ENCODE results near the gene HMCN2.

HMCN2 gene

GRCh38 chr9:130306823-130307666 is 41.5 kb downstream of the HMCN2 start:
- no peak for DNase-seq (ENCODE audit: low read depth in 2 of 2)

GRCh38 chr9:130307667-130307943 is 42.0 kb downstream of the HMCN2 start:
- DNase-seq (ENCODE audit: low read depth in 2 of 2) = no peak

DNA sequence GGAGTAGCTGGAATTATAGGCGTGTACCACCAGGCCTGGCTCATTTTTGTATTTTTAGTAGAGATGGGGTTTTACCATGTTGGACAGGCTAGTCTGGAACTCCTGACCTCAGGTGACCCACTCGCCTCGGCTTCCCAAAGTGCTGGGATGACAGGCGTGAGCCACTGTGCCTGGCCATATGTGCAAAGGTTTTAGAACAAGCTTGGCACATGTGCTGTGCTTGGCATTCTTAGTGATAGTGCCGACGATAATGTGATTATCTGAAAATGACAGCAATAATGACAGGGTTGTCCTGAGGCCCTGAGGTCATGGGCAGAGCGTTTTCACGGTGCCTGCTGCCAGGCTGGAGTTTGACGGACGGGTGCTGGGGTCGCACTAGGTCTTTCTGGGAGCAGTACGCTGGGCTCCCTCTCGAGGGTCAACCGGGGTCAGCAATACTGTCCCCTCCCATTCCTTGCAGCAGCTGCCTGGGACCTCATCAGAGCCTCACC is 42.6 kb downstream of the HMCN2 start:
- DNase-seq (ENCODE audit: low read depth in 2 of 2) = no peak

GRCh38 chr9:130309689-130310455 is 44.3 kb downstream of the HMCN2 start:
- no peak for DNase-seq (ENCODE audit: low read depth in 2 of 2)

DNA sequence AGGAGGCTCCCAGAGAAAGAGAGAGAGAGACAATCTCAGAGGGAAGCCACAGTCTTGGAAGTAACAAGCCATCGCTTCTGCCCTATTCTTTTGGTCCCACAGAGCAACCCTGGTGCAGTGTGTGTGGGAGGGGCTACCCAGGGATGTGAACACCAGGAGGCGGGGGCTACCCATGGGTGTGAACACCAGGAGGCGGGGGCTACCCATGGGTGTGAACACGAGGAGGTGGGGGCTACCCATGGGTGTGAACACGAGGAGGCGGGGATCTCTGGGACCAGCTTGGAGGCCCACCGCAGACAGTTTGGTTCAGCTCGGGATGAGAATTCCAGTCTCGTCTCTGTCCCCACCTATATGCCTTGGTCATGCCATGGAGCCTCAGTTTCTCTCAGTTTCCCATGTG is 44.9 kb downstream of the HMCN2 start:
- DNase-seq (ENCODE audit: low read depth in 2 of 2) = no peak

- DNase-seq (ENCODE audit: low read depth in 2 of 2) = no peak
Measured at GRCh38 chr9:130311003-130311402, 45.4 kb downstream of the HMCN2 start.

DNA sequence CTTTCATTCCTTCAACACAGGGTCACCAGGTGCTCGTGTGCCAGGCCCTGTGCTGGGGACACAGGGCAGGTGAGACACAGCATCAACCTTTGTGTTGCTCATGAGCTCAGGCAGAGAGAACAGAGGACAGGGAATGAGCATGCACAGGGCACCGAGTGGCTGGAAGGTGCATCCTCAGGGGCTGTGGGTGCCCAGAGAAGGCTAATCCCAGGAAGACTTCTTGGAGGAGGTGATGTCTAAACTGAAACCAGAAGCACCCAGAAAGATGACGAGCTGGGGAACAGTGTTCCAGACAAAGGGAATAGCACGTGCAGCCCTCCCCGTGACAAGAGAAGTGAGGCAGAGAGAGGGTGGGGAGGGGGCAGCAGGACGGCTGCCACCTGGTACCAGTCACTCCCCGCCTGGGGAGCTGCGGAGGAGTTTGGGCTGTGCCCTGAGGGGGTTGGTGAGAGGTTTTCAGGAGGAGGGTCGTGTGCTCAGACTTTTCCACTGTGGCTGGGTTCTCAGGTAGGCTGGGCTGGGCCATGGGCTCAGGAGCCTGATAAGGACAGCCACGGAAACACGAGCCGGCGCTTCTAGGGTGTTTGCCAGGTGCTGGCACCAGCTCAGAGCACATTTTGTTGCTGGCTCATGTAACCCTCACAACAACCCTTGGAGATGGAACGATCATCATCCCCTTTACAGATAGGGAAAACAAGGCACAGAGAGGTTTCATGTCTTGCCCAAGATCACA is 46.0 kb downstream of the HMCN2 start:
- DNase-seq (ENCODE audit: low read depth in 2 of 2) = no peak

DNA sequence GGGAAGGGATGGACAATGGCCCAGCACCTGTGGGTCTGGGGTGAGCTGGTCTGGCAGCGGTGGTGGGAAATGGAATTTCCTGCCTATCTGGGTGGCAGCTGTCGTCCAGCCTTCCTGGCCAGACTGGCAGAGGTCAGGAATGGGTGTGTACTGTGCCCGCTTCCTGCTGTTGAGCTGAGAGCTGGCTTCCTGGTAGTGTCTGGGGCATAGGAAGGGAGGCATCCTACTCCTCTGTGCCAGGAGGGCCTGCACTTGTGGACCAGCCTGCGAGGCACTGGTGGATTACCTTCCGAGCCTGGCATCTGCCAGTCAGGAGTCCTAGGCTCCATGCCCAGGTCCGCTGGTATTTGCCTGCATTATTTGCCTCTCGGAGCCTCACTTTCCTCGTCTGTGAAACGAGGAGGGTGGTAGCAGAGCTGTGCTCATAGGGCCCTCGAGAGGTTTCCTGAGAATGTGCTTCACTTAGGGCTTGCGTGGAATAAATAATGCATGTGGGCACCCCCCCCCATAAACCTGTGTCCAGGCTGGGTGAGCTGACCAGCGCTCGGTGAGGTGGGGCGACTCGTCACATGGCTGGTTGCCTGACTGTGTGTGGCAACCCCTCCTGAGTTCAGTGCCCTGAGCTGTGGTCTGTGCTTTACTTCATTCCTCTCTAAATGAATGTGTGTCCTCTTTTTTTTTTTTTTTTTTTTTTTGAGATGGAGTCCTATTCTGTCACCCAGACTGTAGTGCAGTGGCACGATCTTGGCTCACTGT is 47.7 kb downstream of the HMCN2 start:
- DNase-seq (ENCODE audit: low read depth in 2 of 2) = no peak

GRCh38 chr9:130315446-130316226 is 50.1 kb downstream of the HMCN2 start:
- DNase-seq (ENCODE audit: low read depth in 2 of 2) = no peak

GRCh38 chr9:130316430-130316829 is 50.9 kb downstream of the HMCN2 start:
- DNase-seq (ENCODE audit: low read depth in 2 of 2) = no peak

- DNase-seq (ENCODE audit: low read depth in 2 of 2) = no peak
Measured at GRCh38 chr9:130319300-130319699, 53.7 kb downstream of the HMCN2 start.

GRCh38 chr9:130319944-130320712 is 54.6 kb downstream of the HMCN2 start:
- no peak for DNase-seq (ENCODE audit: low read depth in 2 of 2)

- DNase-seq (ENCODE audit: low read depth in 2 of 2) = no peak
Measured at GRCh38 chr9:130320723-130321481, 55.3 kb downstream of the HMCN2 start.

DNA sequence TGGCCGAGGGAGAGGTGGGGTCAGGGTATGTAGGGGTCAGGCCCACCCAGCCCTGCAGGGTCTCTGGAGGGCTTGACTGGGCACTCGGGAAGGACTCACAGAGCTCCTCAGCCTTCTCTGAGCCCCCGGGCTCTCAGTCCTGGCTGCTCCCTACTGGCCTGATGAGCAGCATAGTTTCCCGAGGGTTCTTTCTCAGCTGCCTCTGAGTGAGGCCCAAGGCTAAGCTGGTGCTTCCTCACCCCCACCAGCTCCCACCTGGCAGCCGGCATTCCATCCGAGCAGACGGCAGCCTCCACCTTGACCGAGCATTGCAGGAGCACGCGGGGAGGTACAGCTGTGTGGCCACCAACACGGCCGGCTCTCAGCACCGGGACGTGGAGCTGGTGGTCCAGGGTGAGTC is 56.0 kb downstream of the HMCN2 start:
- no peak for DNase-seq (ENCODE audit: low read depth in 2 of 2)

DNA sequence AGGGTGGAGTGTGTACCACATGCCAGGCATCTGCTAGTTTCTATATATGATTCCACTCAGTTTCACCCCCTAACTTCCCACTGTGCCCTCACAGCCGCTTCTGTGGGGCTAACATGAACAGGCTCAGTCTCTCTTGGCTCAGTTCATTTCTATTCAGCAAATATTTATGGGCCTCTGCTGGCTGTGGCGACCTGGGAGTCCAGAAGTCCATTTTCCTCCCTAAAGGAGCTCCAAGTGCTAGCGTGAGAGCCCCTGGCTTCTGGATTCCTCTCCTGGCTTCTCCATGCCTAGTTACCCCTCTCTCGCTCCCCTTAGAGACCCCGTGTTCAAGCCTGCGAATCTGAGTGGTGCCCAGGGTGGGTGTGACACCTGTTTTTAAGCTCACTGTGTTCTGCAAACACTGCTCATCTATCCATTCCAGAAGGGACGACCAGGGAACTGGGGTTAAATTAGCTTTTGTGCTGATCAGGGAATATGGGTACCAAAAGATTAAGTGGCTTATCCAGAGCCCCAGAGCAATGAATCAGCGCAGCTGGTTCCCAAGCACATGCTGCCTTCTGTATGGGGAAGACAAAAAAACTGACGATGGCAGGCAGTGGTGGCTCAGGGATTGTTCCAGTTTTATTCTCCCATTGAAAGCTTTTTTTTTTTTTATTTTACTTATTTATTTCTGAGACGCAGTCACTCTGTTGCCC is 57.6 kb downstream of the HMCN2 start:
- DNase-seq (ENCODE audit: low read depth in 2 of 2) = no peak

GRCh38 chr9:130325921-130326320 is 60.4 kb downstream of the HMCN2 start:
- no peak for DNase-seq (ENCODE audit: low read depth in 2 of 2)

- DNase-seq (ENCODE audit: low read depth in 2 of 2) = no peak
Measured at GRCh38 chr9:130327070-130327780, 61.7 kb downstream of the HMCN2 start.

GRCh38 chr9:130327781-130328348 is 62.3 kb downstream of the HMCN2 start:
- no peak for DNase-seq (ENCODE audit: low read depth in 2 of 2)
